HG03066 (cell line): Measurements from ENCODE around the gene ASCC2.
"Not testable (repeated sequence)": the region's sequence is repeated elsewhere in the genome, so short reads cannot be mapped to it uniquely, and the experiment has no call there.

ENCODE experiments used
- ATAC-seq: cut with Tn5 transposase; IDR thresholded peaks from one replicate; pipeline ENCODE4 v1.9.1; 2021; ENCODE audit warnings: low read depth; ENCODE audit not compliant: unreplicated experiment

ASCC2 gene

GRCh38 chr22:29856496-29856895 is 18.4 kb upstream of the ASCC2 start:
- no peak for ATAC-seq

GRCh38 chr22:29855611-29856181 is 17.6 kb upstream of the ASCC2 start:
- ATAC-seq = no peak

- ATAC-seq = no peak
Observed at GRCh38 chr22:29854432-29854831, 16.4 kb upstream of the ASCC2 start.

- ATAC-seq = no peak
Observed at GRCh38 chr22:29848111-29848510, 10.0 kb upstream of the ASCC2 start.

- no peak for ATAC-seq
Observed at GRCh38 chr22:29846290-29846689, 8.2 kb upstream of the ASCC2 start.

- no peak for ATAC-seq
Observed at GRCh38 chr22:29842740-29843139, 4.7 kb upstream of the ASCC2 start.

- ATAC-seq = no peak
Observed at GRCh38 chr22:29842172-29842571, 4.1 kb upstream of the ASCC2 start.

- no peak for ATAC-seq
Observed at GRCh38 chr22:29840498-29840897, 2.4 kb upstream of the ASCC2 start.

GRCh38 chr22:29839039-29839438 is 965 bp upstream of the ASCC2 start:
- no peak for ATAC-seq

GRCh38 chr22:29838599-29838956 is 504 bp upstream of the ASCC2 start:
- ATAC-seq = no peak

GRCh38 chr22:29836791-29837370 is 1.2 kb downstream of the ASCC2 start:
- not testable (repeated sequence) for ATAC-seq

- ATAC-seq = no peak
Observed at GRCh38 chr22:29834046-29834445, 4.0 kb downstream of the ASCC2 start.

- no peak for ATAC-seq
Observed at GRCh38 chr22:29833392-29833965, 4.6 kb downstream of the ASCC2 start.

- no peak for ATAC-seq
Observed at GRCh38 chr22:29831958-29832357, 6.1 kb downstream of the ASCC2 start.

GRCh38 chr22:29831186-29831921 is 6.7 kb downstream of the ASCC2 start:
- ATAC-seq = no peak

- ATAC-seq = no peak
Observed at GRCh38 chr22:29830585-29830984, 7.5 kb downstream of the ASCC2 start.

- not testable (repeated sequence) for ATAC-seq
Observed at GRCh38 chr22:29827726-29828125, 10.3 kb downstream of the ASCC2 start.

- ATAC-seq = no peak
Observed at GRCh38 chr22:29827091-29827490, 11.0 kb downstream of the ASCC2 start.

- ATAC-seq = no peak
Observed at GRCh38 chr22:29825578-29825977, 12.5 kb downstream of the ASCC2 start.

- ATAC-seq = no peak
Observed at GRCh38 chr22:29824677-29825076, 13.4 kb downstream of the ASCC2 start.

- ATAC-seq = no peak
Observed at GRCh38 chr22:29821291-29822016, 16.6 kb downstream of the ASCC2 start.
